HepG2 (cell line): ENCODE results near the gene LILRB3. TPM values are rescaled to one million over a fixed set of nuclear protein-coding genes. Genes with fewer than 3 reads are reported as not detected.
A peak's percentile ranks its signal among the peaks of the same experiment; 100 is the strongest.

Experiments
- ATF1 ChIP-seq: IDR thresholded peaks from 2 replicates; pipeline ENCODE4 v1.6.1; 2016; ENCODE audit warnings: mild to moderate bottlenecking, control low read depth
- CHD4 ChIP-seq: fragments of 200-600 bp; sonication (generic); IDR thresholded peaks from 2 replicates; pipeline ENCODE4 v1.7.0; 2017; ENCODE audit warnings: mild to moderate bottlenecking, low read length, borderline replicate concordance
- FOSL2 ChIP-seq: sonication (generic); formaldehyde crosslinking; IDR thresholded peaks from 2 replicates; pipeline ENCODE4 v1.4.0; 2020; ENCODE audit warnings: missing genetic modification reagents
- FOXJ3 ChIP-seq: sonication (generic); formaldehyde crosslinking; IDR thresholded peaks from 2 replicates; pipeline ENCODE4 v1.4.0; 2020; ENCODE audit warnings: missing genetic modification reagents, mild to moderate bottlenecking, borderline replicate concordance
- GTF3A ChIP-seq: sonication (generic); formaldehyde crosslinking; conservative IDR thresholded peaks from 2 replicates; pipeline ENCODE4 v1.4.0; 2020; ENCODE audit warnings: mild to moderate bottlenecking, missing genetic modification reagents
- HMGXB4 ChIP-seq, 2 experiments: sonication (generic) in 1 of 2; formaldehyde crosslinking in 1 of 2; IDR thresholded peaks; 2 replicates each; pipeline versions ENCODE4 v1.4.0 to v1.6.1; 2018 to 2020; ENCODE audit warnings: missing genetic modification reagents in 2 of 2, borderline replicate concordance in 1 of 2, low read depth in 1 of 2, mild to moderate bottlenecking in 1 of 2, missing biosample characterization in 1 of 2
- MAF1 ChIP-seq: sonication (generic); formaldehyde crosslinking; IDR thresholded peaks from 2 replicates; pipeline ENCODE4 v1.5.0; 2020; ENCODE audit warnings: missing genetic modification reagents, borderline replicate concordance
- NFATC3 ChIP-seq: sonication (generic); formaldehyde crosslinking; IDR thresholded peaks from 2 replicates; pipeline ENCODE4 v1.5.1; 2020; ENCODE audit warnings: mild to moderate bottlenecking, missing genetic modification reagents
- PBX2 ChIP-seq: IDR thresholded peaks from 2 replicates; pipeline ENCODE4 v1.6.1; 2016; ENCODE audit warnings: control low read depth
- SIX1 ChIP-seq: sonication (generic); formaldehyde crosslinking; IDR thresholded peaks from 2 replicates; pipeline ENCODE4 v1.4.0; 2020; ENCODE audit warnings: missing genetic modification reagents, borderline replicate concordance
- SMAD1 ChIP-seq: sonication (generic); formaldehyde crosslinking; IDR thresholded peaks from 2 replicates; pipeline ENCODE4 v1.4.0; 2020; ENCODE audit warnings: missing genetic modification reagents, low read depth, mild to moderate bottlenecking, borderline replicate concordance
- SRSF4 ChIP-seq: fragments of 200-400 bp; formaldehyde crosslinking; IDR thresholded peaks from one replicate; pipeline ENCODE4 v1.6.1; 2018; ENCODE audit warnings: mild to moderate bottlenecking, low read depth, low read length, moderate library complexity; ENCODE audit not compliant: poor library complexity, severe bottlenecking
- TFDP2 ChIP-seq: sonication (generic); formaldehyde crosslinking; IDR thresholded peaks from 2 replicates; pipeline ENCODE4 v1.4.0; 2020; ENCODE audit warnings: missing genetic modification reagents
- ZBTB26 ChIP-seq: IDR thresholded peaks from 2 replicates; pipeline ENCODE4 v1.6.1; 2016; ENCODE audit warnings: missing compliant biosample characterization, missing genetic modification reagents, borderline replicate concordance
- ZFP82 ChIP-seq: sonication (generic); formaldehyde crosslinking; IDR thresholded peaks from 2 replicates; pipeline ENCODE4 v1.5.1; 2020; ENCODE audit warnings: mild to moderate bottlenecking, missing genetic modification reagents, borderline replicate concordance
- ZNF224 ChIP-seq: sonication (generic); formaldehyde crosslinking; IDR thresholded peaks from 2 replicates; pipeline ENCODE4 v1.5.0; 2020; ENCODE audit warnings: mild to moderate bottlenecking, missing genetic modification reagents
- ZNF343 ChIP-seq: sonication (generic); formaldehyde crosslinking; IDR thresholded peaks from 2 replicates; pipeline ENCODE4 v1.4.0; 2020; ENCODE audit warnings: mild to moderate bottlenecking, missing genetic modification reagents
- ZNF609 ChIP-seq: sonication (generic); formaldehyde crosslinking; IDR thresholded peaks from 2 replicates; pipeline ENCODE4 v1.4.0; 2020; ENCODE audit warnings: mild to moderate bottlenecking, missing genetic modification reagents, borderline replicate concordance
- polyA plus RNA-seq, 8 experiments: library from polyadenylated mRNA; depleted of rRNA in 3 of 8; stranded (reverse) in 7 of 8; unstranded in 1 of 8; fragments of >200 nt; fragmentation: Illumina TruSeq in 4 of 8; extraction: Trizol in 4 of 8; gene quantifications; 2 replicates each; pipeline versions ENCODE4 v1.2.1 to v1.2.3, GENCODE V29; 2011 to 2016; ENCODE audit warnings: low read depth in 4 of 8, missing spikeins in 1 of 8, mixed read lengths in 1 of 8; ENCODE audit not compliant: insufficient read depth in 1 of 8
- total RNA-seq, 5 experiments: library from RNA; depleted of rRNA; stranded (reverse); fragments of >200 nt; fragmentation: Illumina TruSeq; extraction: Trizol; gene quantifications; 2 replicates each; pipeline ENCODE4 v1.2.3, GENCODE V29; 2016; ENCODE audit warnings: low read depth in 1 of 5

The LILRB3 gene
- total and polyA plus RNA-seq, 2 of the 13 experiments (the other 11 are each of a cell fraction or from before 2014, with no cell fraction given) = 0.22 TPM; not detected in 1

GRCh38 chr19:54209811-54210494 is 12.9 kb downstream of the LILRB3 start (continued):
- TF ChIP-seq ZNF609 (CRISPR knock-in tag) = peak; percentile 87
- peak; percentile 78 for TF ChIP-seq FOSL2 (CRISPR knock-in tag)
- TF ChIP-seq ZNF224 (CRISPR knock-in tag) = no peak
- TF ChIP-seq SRSF4 = no peak
- peak; percentile 72; the same call in 1 of the 2 replicates for TF ChIP-seq SIX1
- peak; percentile 65; the same call in 1 of the 2 replicates for TF ChIP-seq FOXJ3
- TF ChIP-seq ZNF343 (CRISPR knock-in tag) = no peak
- no peak for TF ChIP-seq TFDP2 (CRISPR knock-in tag)
- TF ChIP-seq MAF1 (CRISPR knock-in tag) = no peak
- no peak; the same call in 1 of the 2 replicates for TF ChIP-seq CHD4
- TF ChIP-seq ZBTB26 (CRISPR knock-in tag) = peak; percentile 89
- peak in 1 of 2 experiments; percentile 38; a peak in 1 of 4 replicates for TF ChIP-seq HMGXB4 (CRISPR knock-in tag; IDR thresholded peaks at IDR 0.05; ENCODE audit: borderline replicate concordance in 1 of 2, low read depth in 1 of 2)
- no peak for TF ChIP-seq ZFP82 (CRISPR knock-in tag)
- no peak for TF ChIP-seq SMAD1 (CRISPR knock-in tag)
- TF ChIP-seq ATF1 (CRISPR knock-in tag) = no peak
- TF ChIP-seq GTF3A (CRISPR knock-in tag) = no peak
- no peak for TF ChIP-seq PBX2
- TF ChIP-seq NFATC3 (CRISPR knock-in tag) = no peak
